ENCODE results near the gene IL13RA2. TPM values are rescaled to one million over a fixed set of nuclear protein-coding genes. Genes with fewer than 3 reads are reported as not detected.

Gene IL13RA2
- total and polyA plus RNA-seq, 2 experiments from 2014 or later: 11.5 to 12.3 TPM

DNA sequence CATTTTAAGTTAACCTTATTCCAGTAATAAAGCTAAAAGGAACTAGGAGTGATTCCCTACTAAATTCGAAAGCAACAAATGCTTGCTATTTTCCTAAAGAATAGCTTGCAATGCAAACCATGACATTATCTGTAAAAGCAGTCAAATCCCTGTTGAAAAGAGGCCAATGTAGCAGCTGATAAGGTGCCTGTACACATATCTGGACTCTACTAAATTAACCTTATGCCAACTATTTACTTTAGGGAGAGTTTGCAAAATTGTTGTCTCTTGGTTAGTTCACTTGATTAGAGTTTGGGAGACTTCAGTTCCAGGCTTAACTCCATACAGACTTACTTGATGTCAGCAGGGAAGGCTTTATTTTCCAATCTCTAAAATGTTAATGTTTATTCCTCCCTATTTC lies 6.0 kb downstream of the IL13RA2 start:
- Histone ChIP-seq H3K9ac (no peak overlapping the region), H3K36me3 (ENCODE audit: low read depth) (no peaks in the 10 kb centered on the region), H3K4me2 (ENCODE audit: unreplicated experiment) (no peak overlapping the region), H4K20me1 (ENCODE audit: insufficient read depth) (no peaks in the 10 kb centered on the region), H3K27ac (no peak overlapping the region), H3K9me3 (ENCODE audit: low read depth) (no peaks in the 10 kb centered on the region), H2AFZ (no peak overlapping the region), H3K9me2 (ENCODE audit: insufficient read depth) (no peaks in the 10 kb centered on the region), H3K4me1 (ENCODE audit: insufficient read depth) (peaks cover 6% of the 10 kb centered on the region; the same call in 1 of the 2 replicates), H3K27me3 (replicated peaks; ENCODE audit: insufficient read depth) (no peaks in the 10 kb centered on the region), H3K79me2 (ENCODE audit: insufficient read depth) (no peaks in the 10 kb centered on the region), H3K4me3 (no peak overlapping the region), H3F3A (ENCODE audit: insufficient read depth) (peaks cover 10% of the 10 kb centered on the region)
- 100% methylated on average over 1 of the region's 1 CpG for WGBS, 2 experiments (ENCODE audit: low coverage in 1 of 2, low lambda C conversion rate in 2 of 2, missing lambda C conversion rate in 2 of 2)
- no peak for TF ChIP-seq EZH2 (IDR thresholded peaks at IDR 0.05; ENCODE audit: insufficient read depth, poor library complexity, severe bottlenecking)
- TF ChIP-seq EZH2phosphoT487 (IDR thresholded peaks at IDR 0.05; ENCODE audit: insufficient read depth, low read depth): no peak
- in situ Hi-C loops (cut with MboI): no loop called here
- DNase-seq: no peak

DNA sequence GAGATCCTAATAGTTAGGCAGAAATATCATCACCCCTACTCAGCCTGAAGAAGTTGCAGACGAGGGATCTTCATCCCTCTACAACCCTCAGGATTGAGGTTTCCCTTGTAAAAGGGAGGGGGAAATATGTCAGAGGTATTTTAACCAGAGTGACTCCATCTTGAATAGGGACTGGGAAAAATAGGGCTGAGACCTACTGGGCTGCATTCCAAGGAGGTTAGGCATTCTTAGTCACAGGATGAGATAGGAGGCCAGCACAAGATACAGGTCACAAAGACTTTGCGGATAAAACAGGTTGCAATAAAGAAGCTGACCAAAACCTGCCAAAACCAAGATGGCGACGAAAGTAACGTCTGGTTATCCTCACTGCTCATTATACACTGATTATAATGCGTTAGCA lies 17.5 kb downstream of the IL13RA2 start:
- TF ChIP-seq EZH2 (IDR thresholded peaks at IDR 0.05; ENCODE audit: insufficient read depth, poor library complexity, severe bottlenecking) (no peak), EZH2phosphoT487 (IDR thresholded peaks at IDR 0.05; ENCODE audit: insufficient read depth, low read depth) (no peak)
- Histone ChIP-seq H3K36me3 (ENCODE audit: low read depth) (no peaks in the 10 kb centered on the region), H3K9me3 (ENCODE audit: low read depth) (no peaks in the 10 kb centered on the region), H3K27ac (no peak overlapping the region), H3K27me3 (replicated peaks; ENCODE audit: insufficient read depth) (no peaks in the 10 kb centered on the region), H3K4me1 (ENCODE audit: insufficient read depth) (no peaks in the 10 kb centered on the region), H3K9ac (no peak overlapping the region), H3K79me2 (ENCODE audit: insufficient read depth) (no peaks in the 10 kb centered on the region), H3K9me2 (ENCODE audit: insufficient read depth) (no peaks in the 10 kb centered on the region), H3F3A (ENCODE audit: insufficient read depth) (no peaks in the 10 kb centered on the region), H4K20me1 (ENCODE audit: insufficient read depth) (no peaks in the 10 kb centered on the region), H3K4me2 (ENCODE audit: unreplicated experiment) (no peak overlapping the region), H2AFZ (no peak overlapping the region), H3K4me3 (no peak overlapping the region)
- WGBS, 2 experiments (ENCODE audit: low coverage in 1 of 2, low lambda C conversion rate in 2 of 2, missing lambda C conversion rate in 2 of 2): 81 to 83% methylated on average over 6 of the region's 6 CpGs
- in situ Hi-C loops (cut with MboI): no loop called here
- DNase-seq: no peak

DNA sequence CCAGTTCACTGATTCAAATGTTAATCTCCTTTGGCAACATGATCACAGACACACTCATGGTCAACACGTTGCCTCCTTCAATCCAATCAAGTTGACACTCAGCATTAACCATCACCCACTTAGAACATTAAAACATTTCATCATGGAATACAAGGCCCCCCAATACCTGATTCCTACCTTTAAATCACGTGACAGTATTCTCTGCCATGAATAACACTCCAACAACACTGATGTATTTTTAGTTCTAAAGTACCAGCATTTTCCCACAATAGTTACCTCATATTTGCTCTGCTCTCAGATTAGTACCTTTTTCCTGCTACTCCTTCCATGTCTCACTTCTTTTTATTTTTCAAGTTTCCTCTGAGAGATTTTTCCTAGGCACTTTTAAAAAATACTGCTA lies 19.6 kb downstream of the IL13RA2 start:
- H3K27ac ChIP-seq: no peak overlapping the region
- TF ChIP-seq EZH2 (IDR thresholded peaks at IDR 0.05; ENCODE audit: insufficient read depth, poor library complexity, severe bottlenecking): no peak
- TF ChIP-seq EZH2phosphoT487 (IDR thresholded peaks at IDR 0.05; ENCODE audit: insufficient read depth, low read depth): no peak
- no peaks in the 10 kb centered on the region for H3K9me2 ChIP-seq (ENCODE audit: insufficient read depth)
- no peak overlapping the region for H2AFZ ChIP-seq
- no peaks in the 10 kb centered on the region for H3K4me1 ChIP-seq (ENCODE audit: insufficient read depth)
- no peaks in the 10 kb centered on the region for H3K79me2 ChIP-seq (ENCODE audit: insufficient read depth)
- in situ Hi-C loops (cut with MboI): no loop called here
- no peak for DNase-seq
- no peak overlapping the region for H3K9ac ChIP-seq
- H3K9me3 ChIP-seq (ENCODE audit: low read depth): no peaks in the 10 kb centered on the region
- H3F3A ChIP-seq (ENCODE audit: insufficient read depth): no peaks in the 10 kb centered on the region
- H3K27me3 ChIP-seq (replicated peaks; ENCODE audit: insufficient read depth): no peaks in the 10 kb centered on the region
- H4K20me1 ChIP-seq (ENCODE audit: insufficient read depth): no peaks in the 10 kb centered on the region
- no peak overlapping the region for H3K4me2 ChIP-seq (ENCODE audit: unreplicated experiment)
- no peaks in the 10 kb centered on the region for H3K36me3 ChIP-seq (ENCODE audit: low read depth)
- WGBS, 2 experiments (ENCODE audit: low coverage in 1 of 2, low lambda C conversion rate in 2 of 2, missing lambda C conversion rate in 2 of 2): 73 to 91% methylated on average over 2 of the region's 2 CpGs
- no peak overlapping the region for H3K4me3 ChIP-seq

DNA sequence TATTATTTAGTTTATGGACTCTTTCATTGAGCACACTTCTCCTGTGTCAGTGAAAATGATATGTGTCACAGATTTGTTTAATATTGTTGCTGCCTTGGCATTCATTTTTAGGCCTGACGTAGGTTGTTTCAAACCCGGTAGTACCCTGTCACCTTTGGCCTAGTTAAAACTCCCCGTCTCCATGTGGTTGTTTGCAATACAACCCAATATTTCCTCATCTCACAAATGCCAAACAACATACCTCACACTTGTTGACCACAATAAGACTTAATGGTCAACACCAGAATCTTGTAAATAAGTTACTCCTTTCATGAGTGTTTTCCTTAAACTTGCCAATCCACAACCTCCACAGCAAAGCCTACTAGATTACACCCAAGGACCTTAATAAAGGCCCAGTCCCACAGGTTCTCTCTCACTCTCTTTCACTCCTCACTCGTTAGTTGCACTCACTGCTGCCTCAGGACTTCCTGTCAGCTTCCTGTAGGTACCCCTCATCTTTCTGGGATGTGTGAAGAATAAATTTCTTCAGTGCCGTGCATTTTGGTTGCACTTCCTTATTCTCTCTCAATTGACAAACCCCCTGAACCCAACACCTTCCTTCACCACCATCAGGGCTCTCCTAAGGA lies 31.3 kb downstream of the IL13RA2 start:
- 78 to 79% methylated on average over 5 of the region's 5 CpGs for WGBS, 2 experiments (ENCODE audit: low coverage in 1 of 2, low lambda C conversion rate in 2 of 2, missing lambda C conversion rate in 2 of 2)

More for the DNA sequence above, 31.3 kb downstream of the IL13RA2 start:
- Histone ChIP-seq H3K9me2 (ENCODE audit: insufficient read depth) (no peaks in the 10 kb centered on the region), H2AFZ (no peak overlapping the region), H3K9me3 (ENCODE audit: low read depth) (no peaks in the 10 kb centered on the region), H3K27me3 (replicated peaks; ENCODE audit: insufficient read depth) (no peaks in the 10 kb centered on the region), H3K4me1 (ENCODE audit: insufficient read depth) (no peaks in the 10 kb centered on the region), H3K79me2 (ENCODE audit: insufficient read depth) (no peaks in the 10 kb centered on the region), H3F3A (ENCODE audit: insufficient read depth) (no peaks in the 10 kb centered on the region), H4K20me1 (ENCODE audit: insufficient read depth) (no peaks in the 10 kb centered on the region), H3K4me3 (no peak overlapping the region), H3K4me2 (ENCODE audit: unreplicated experiment) (no peak overlapping the region), H3K36me3 (ENCODE audit: low read depth) (no peaks in the 10 kb centered on the region), H3K9ac (no peak overlapping the region), H3K27ac (no peak overlapping the region)
- in situ Hi-C loops (cut with MboI): no loop called here
- no peak for DNase-seq
- TF ChIP-seq EZH2 (IDR thresholded peaks at IDR 0.05; ENCODE audit: insufficient read depth, poor library complexity, severe bottlenecking) (no peak), EZH2phosphoT487 (IDR thresholded peaks at IDR 0.05; ENCODE audit: insufficient read depth, low read depth) (no peak)
